ENCODE measurements around the gene NRCAM.
"Not testable (repeated sequence)": the region's sequence is repeated elsewhere in the genome, so short reads cannot be mapped to it uniquely, and the experiment has no call there.

NRCAM gene

DNA sequence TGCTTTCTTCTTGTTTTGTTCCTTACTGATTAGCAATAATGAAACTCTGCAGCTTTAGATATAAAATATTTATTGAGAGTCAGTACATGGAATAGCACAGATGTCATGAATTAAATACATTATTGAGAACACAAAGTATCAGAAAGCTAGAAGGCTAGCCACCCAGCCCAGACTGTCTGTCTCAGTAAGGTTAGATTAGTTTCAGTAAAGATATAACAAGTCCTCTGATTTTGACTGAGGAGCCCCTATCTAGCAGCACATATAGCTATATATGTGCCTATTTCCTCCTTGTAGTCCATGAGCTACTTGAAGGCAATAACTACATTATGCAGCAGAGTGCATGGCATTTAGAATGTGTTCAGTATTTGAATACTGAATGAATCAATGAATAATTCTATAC, 81.3 kb downstream of the NRCAM start:
- Mint-ChIP-seq H3K36me3 (peaks cover 8% of the 10 kb centered on the region), H3K27me3 (no peaks in the 10 kb centered on the region), H3K9me3 (ENCODE audit: low read depth) (no peaks in the 10 kb centered on the region), H3K4me1 (ENCODE audit: low read depth) (peaks cover 11% of the 10 kb centered on the region), H3K4me3 (no peak overlapping the region), H3K27ac (no peak overlapping the region)

DNA sequence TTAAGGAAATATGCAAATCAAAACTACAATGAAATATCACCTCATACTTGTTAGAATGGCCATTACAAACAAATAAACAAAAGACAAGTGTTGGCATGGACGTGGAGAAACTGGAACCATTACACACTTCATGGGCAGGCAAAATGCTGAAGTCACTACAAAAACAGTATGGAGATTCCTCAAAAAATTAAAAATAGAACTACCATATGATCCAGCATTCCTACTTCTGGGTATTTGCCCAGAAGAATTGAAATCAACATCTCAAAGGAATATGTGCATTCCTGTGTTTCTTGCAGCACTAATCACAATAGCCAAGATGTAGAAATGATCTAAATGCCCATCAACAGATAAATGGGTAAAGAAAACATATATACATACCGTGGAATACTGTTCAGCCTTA, 83.6 kb downstream of the NRCAM start:
- Mint-ChIP-seq H3K4me1 (ENCODE audit: low read depth) (peaks cover 7% of the 10 kb centered on the region), H3K27ac (no peak overlapping the region), H3K27me3 (no peaks in the 10 kb centered on the region), H3K4me3 (no peak overlapping the region), H3K36me3 (peaks cover 7% of the 10 kb centered on the region), H3K9me3 (ENCODE audit: low read depth) (no peaks in the 10 kb centered on the region)

DNA sequence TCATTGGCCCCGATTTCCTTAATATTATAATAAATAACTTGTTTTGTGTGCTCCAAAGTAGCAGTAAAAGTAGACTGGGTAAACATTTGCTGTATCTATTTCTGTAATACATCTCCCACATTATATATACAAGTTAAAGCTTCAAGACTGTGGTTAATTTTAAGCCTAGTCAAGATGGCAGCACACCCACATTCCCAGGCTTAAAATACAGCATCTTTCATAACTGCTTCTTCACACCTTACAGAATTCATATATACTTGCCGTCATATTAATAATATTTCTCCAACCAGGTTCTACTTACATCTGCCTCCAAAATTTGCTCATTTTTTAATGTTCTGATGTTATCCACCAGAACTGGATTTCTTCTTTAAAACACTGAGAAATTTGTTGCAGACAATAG, 85.6 kb downstream of the NRCAM start:
- H3K36me3 Mint-ChIP-seq = peaks cover 11% of the 10 kb centered on the region
- H3K27ac Mint-ChIP-seq = no peak overlapping the region
- no peaks in the 10 kb centered on the region for H3K27me3 Mint-ChIP-seq
- no peaks in the 10 kb centered on the region for H3K9me3 Mint-ChIP-seq (ENCODE audit: low read depth)
- H3K4me3 Mint-ChIP-seq = no peak overlapping the region
- peaks cover 14% of the 10 kb centered on the region for H3K4me1 Mint-ChIP-seq (ENCODE audit: low read depth)

GRCh38 chr7:108368466-108368865, 87.8 kb downstream of the NRCAM start:
- Mint-ChIP-seq H3K9me3 (ENCODE audit: low read depth) (no peaks in the 10 kb centered on the region), H3K27me3 (no peaks in the 10 kb centered on the region), H3K27ac (no peak overlapping the region), H3K4me3 (no peak overlapping the region), H3K36me3 (peaks cover 12% of the 10 kb centered on the region), H3K4me1 (ENCODE audit: low read depth) (peaks cover 12% of the 10 kb centered on the region)

- Mint-ChIP-seq H3K36me3 (peaks cover 12% of the 10 kb centered on the region), H3K27ac (no peak overlapping the region), H3K9me3 (ENCODE audit: low read depth) (no peaks in the 10 kb centered on the region), H3K27me3 (no peaks in the 10 kb centered on the region), H3K4me1 (ENCODE audit: low read depth) (peaks cover 11% of the 10 kb centered on the region), H3K4me3 (no peak overlapping the region)
These were observed 88.3 kb downstream of the NRCAM start for GRCh38 chr7:108367946-108368345.

GRCh38 chr7:108367314-108367713, 88.9 kb downstream of the NRCAM start:
- H3K9me3 Mint-ChIP-seq (ENCODE audit: low read depth) = no peaks in the 10 kb centered on the region
- no peaks in the 10 kb centered on the region for H3K27me3 Mint-ChIP-seq
- H3K27ac Mint-ChIP-seq = no peak overlapping the region
- H3K36me3 Mint-ChIP-seq = peaks cover 12% of the 10 kb centered on the region
- H3K4me3 Mint-ChIP-seq = no peak overlapping the region
- peaks cover 10% of the 10 kb centered on the region for H3K4me1 Mint-ChIP-seq (ENCODE audit: low read depth)

DNA sequence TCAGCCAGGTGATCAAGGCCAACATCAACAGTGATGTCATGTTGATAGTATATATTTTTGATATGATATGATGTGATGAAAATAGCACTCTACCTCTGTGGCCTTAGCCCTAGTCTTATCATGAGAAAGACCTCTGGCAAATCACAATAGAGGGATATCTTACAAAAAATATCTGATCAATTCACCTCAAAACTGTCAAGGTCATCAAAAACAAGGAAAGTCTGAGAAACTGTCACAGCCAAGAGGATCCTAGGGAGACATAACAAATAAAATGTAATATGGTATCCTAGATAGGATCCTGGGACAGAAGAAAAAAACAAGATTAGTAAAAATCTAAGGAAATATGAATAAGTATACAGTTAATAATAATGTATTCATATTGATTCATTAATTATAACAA, 92.6 kb downstream of the NRCAM start:
- H3K36me3 Mint-ChIP-seq = peaks cover 20% of the 10 kb centered on the region
- H3K4me3 Mint-ChIP-seq = no peak overlapping the region
- H3K27me3 Mint-ChIP-seq = no peaks in the 10 kb centered on the region
- H3K4me1 Mint-ChIP-seq (ENCODE audit: low read depth) = peaks cover 12% of the 10 kb centered on the region
- H3K9me3 Mint-ChIP-seq (ENCODE audit: low read depth) = no peaks in the 10 kb centered on the region
- H3K27ac Mint-ChIP-seq = no peak overlapping the region

DNA sequence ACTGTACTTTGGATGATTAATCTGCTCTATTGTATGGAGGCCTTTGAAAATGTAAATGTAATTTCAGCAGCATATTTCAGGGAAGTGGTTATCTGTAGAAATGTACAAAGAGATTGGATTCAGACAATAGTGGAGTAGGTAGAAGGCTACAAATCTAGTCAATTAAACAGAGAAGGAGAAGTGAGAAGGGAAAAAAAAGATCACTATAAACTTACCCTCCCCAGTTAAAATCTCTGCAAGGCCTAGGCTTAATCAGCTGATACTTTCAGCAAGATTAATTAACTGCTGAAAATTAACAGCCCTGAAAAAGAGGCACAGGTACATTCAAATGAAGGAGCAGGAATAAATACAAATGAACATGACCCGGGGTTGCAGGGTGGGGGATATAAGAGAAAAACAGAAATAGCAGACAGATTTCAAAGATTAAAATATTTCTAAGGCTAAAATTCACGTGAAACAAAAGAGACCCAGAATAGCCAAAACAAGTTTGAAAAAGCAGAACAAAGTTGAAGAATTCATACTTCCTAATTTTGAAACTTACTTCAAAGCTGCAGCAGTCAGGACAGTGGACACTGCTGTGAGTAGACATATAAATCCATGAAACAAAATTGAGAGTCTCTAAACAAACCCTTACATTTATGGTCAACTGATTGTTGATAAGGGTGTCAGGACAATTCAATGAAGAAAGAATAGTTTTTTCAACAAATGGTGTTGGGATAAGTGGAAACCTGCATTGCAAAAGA, 96.0 kb downstream of the NRCAM start:
- Mint-ChIP-seq H3K4me1 (ENCODE audit: low read depth) (peaks cover 3% of the 10 kb centered on the region), H3K4me3 (no peak overlapping the region), H3K9me3 (ENCODE audit: low read depth) (no peaks in the 10 kb centered on the region), H3K27me3 (no peaks in the 10 kb centered on the region), H3K27ac (no peak overlapping the region), H3K36me3 (peaks cover 22% of the 10 kb centered on the region)

- H3K9me3 Mint-ChIP-seq (ENCODE audit: low read depth) = no peaks in the 10 kb centered on the region
- H3K4me3 Mint-ChIP-seq = no peak overlapping the region
- H3K27ac Mint-ChIP-seq = no peak overlapping the region
- peaks cover 3% of the 10 kb centered on the region for H3K4me1 Mint-ChIP-seq (ENCODE audit: low read depth)
- H3K27me3 Mint-ChIP-seq = no peaks in the 10 kb centered on the region
- H3K36me3 Mint-ChIP-seq = peaks cover 19% of the 10 kb centered on the region
These were observed 97.7 kb downstream of the NRCAM start for GRCh38 chr7:108358553-108358952.

DNA sequence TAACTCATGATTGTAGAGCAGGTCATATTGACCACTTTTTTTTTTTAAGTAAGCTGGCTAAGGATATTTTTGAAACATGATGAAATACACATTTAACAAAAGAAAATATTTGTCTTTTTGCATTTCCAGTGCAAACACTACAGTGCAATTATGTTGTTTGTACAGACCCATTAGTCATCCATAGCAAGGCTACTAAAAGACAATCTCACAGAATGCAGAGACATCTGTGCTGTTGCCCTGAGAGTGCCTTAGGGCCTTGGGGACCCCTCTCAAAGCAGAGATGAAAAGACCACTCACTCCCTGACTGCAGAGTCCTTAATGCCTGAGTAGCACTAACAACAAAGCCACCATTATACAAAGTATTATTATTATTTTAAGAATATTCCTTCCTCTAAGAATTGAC, 104.5 kb downstream of the NRCAM start:
- Mint-ChIP-seq H3K9me3 (ENCODE audit: low read depth) (no peaks in the 10 kb centered on the region), H3K27ac (no peak overlapping the region), H3K4me3 (no peak overlapping the region), H3K27me3 (no peaks in the 10 kb centered on the region), H3K4me1 (ENCODE audit: low read depth) (peaks cover 2% of the 10 kb centered on the region), H3K36me3 (peaks cover 15% of the 10 kb centered on the region)

DNA sequence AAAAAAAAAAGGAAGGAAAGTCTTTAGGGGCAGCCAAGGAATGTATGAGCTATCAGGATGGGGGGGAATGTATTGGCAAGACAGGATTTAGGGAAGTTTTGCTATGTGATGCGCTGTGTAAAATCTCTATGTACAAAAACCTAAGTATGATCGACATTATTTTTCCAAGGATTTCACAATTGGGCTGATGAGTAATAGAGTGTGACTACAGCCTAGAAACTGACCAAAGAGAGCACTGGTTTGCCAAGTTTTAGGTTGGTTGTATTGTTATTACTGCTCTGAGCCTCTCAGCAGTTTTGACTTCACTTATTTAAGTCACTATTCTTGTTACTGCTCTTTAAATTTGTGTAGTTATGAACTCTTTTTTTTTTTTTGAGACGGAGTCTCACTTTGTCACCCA, 107.3 kb downstream of the NRCAM start:
- Mint-ChIP-seq H3K27me3 (no peaks in the 10 kb centered on the region), H3K4me1 (ENCODE audit: low read depth) (peaks cover 2% of the 10 kb centered on the region), H3K4me3 (no peak overlapping the region), H3K27ac (no peak overlapping the region), H3K36me3 (peaks cover 15% of the 10 kb centered on the region), H3K9me3 (ENCODE audit: low read depth) (no peaks in the 10 kb centered on the region)

GRCh38 chr7:108347616-108348015, 108.6 kb downstream of the NRCAM start:
- no peaks in the 10 kb centered on the region for H3K27me3 Mint-ChIP-seq
- H3K36me3 Mint-ChIP-seq = peaks cover 15% of the 10 kb centered on the region
- H3K4me3 Mint-ChIP-seq = no peak overlapping the region
- no peaks in the 10 kb centered on the region for H3K9me3 Mint-ChIP-seq (ENCODE audit: low read depth)
- H3K27ac Mint-ChIP-seq = no peak overlapping the region
- peaks cover 2% of the 10 kb centered on the region for H3K4me1 Mint-ChIP-seq (ENCODE audit: low read depth)

DNA sequence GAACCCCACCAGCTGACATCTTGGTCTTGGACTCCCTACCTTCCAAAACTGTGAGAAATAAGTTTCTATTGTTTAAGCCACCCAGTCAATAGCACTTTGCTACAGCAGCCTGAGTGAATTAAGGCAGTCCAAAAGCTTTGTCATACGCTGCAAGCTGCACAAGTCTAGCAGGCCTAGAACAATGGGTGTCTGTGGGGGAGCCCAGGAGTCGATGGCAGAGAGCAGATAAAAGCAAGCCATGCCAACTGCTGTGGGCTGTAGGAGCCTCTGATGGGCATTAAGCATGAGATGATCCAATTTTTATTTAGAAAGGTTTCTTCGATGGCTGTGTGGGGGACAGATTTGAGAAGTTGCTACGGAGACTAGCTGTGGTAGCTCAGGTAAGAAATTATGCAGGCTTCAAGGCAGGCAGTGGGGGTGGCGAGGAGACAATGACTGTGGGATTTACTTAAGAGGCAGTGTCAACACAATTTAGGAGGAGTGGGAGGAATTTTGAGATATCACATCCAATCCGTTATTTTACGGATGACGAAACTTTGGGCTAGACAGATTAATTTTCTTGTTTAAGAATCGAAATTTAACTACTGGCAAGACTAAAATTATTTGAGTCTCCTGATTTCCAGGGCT, 110.4 kb downstream of the NRCAM start:
- peaks cover 12% of the 10 kb centered on the region for H3K36me3 Mint-ChIP-seq
- H3K4me3 Mint-ChIP-seq = no peak overlapping the region
- H3K9me3 Mint-ChIP-seq (ENCODE audit: low read depth) = no peaks in the 10 kb centered on the region
- no peaks in the 10 kb centered on the region for H3K27me3 Mint-ChIP-seq
- no peak overlapping the region for H3K27ac Mint-ChIP-seq
- peaks cover 2% of the 10 kb centered on the region for H3K4me1 Mint-ChIP-seq (ENCODE audit: low read depth)

DNA sequence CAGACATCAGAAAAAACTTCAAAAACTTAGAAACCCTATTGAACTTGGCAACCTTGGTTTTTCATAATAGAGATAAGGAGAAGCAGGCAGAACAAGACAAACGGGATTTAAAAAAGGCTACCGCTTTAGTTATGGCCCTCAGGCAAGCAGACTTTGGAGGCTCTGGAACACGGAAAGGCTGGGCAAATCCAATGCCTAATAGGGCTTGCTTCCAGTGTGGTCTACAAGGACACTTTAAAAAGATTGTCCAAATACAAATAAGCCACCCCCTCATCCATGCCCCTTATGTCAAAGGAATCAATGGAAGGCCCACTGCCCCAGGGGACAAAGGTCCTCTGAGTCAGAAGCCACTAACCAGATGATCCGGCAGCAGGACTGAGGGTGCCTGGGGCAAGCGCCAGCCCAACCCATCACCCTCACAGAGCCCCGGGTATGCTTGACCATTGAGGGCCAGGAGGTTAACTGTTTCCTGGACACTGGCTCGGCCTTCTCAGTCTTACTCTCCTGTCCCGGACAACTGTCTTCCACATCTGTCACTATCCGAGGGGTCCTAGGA, 115.3 kb downstream of the NRCAM start:
- H3K4me3 Mint-ChIP-seq = no peak overlapping the region
- H3K27ac Mint-ChIP-seq = no peak overlapping the region
- H3K4me1 Mint-ChIP-seq (ENCODE audit: low read depth) = no peaks in the 10 kb centered on the region
- peaks cover 5% of the 10 kb centered on the region for H3K36me3 Mint-ChIP-seq
- H3K9me3 Mint-ChIP-seq (ENCODE audit: low read depth) = no peaks in the 10 kb centered on the region
- no peaks in the 10 kb centered on the region for H3K27me3 Mint-ChIP-seq

GRCh38 chr7:108340406-108340805, 115.8 kb downstream of the NRCAM start:
- not testable (repeated sequence) for H3K36me3 Mint-ChIP-seq; H3K27me3 Mint-ChIP-seq; H3K9me3 Mint-ChIP-seq (ENCODE audit: low read depth); H3K4me3 Mint-ChIP-seq; H3K27ac Mint-ChIP-seq; H3K4me1 Mint-ChIP-seq (ENCODE audit: low read depth)

All from activated naive CD8-positive, alpha-beta T cell (primary cell).